ENCODE measurements around the gene CAPN3. TPM values are rescaled to one million over a fixed set of nuclear protein-coding genes. Genes with fewer than 3 reads are reported as not detected.

The CAPN3 gene
- total RNA-seq, 3 donors from 2014 or later (not counting 1 experiment from before 2014, with no cell fraction given), result 5.5 to 10.8 (median 6.8) TPM

DNA sequence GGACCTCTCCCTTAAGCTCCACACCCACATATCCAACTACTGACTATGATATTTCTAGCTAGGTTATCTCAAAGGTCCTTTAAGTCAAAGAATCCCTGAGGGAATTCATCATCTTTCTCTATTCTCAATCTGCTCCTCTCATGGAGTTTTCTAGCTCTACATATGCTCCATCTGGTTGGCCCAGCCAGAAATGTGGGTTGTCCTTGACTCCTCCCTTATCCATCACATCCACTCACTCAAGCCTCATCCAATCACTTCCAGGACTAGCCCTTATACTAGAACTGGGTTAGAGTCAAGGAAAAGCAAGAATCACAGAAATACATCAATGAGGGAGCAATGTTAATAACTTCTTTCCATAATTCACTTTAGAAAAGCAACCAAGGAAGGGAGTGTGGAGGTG is 86.2 kb downstream of the CAPN3 start:
- Mint-ChIP-seq H3K4me3 (no peak overlapping the region), H3K27me3 (ENCODE audit: low read depth in 2 of 2) (no peaks in the 10 kb centered on the region), H3K4me1 (peaks cover 0 to 7% of the 10 kb centered on the region in 2 donors), H3K9me3 (no peaks in the 10 kb centered on the region), H3K27ac (no peak overlapping the region), H3K36me3 (peaks cover 14% of the 10 kb centered on the region)
- intact Hi-C loops (cut with micrococcal nuclease), result no loop called here
- H3K4me3 ChIP-seq (ENCODE audit: low read length), result no peak overlapping the region
- peaks cover 69% of the 10 kb centered on the region for H3K36me3 ChIP-seq (ENCODE audit: control insufficient read depth, insufficient read depth, low read length)
- TF ChIP-seq, protein P1, sequence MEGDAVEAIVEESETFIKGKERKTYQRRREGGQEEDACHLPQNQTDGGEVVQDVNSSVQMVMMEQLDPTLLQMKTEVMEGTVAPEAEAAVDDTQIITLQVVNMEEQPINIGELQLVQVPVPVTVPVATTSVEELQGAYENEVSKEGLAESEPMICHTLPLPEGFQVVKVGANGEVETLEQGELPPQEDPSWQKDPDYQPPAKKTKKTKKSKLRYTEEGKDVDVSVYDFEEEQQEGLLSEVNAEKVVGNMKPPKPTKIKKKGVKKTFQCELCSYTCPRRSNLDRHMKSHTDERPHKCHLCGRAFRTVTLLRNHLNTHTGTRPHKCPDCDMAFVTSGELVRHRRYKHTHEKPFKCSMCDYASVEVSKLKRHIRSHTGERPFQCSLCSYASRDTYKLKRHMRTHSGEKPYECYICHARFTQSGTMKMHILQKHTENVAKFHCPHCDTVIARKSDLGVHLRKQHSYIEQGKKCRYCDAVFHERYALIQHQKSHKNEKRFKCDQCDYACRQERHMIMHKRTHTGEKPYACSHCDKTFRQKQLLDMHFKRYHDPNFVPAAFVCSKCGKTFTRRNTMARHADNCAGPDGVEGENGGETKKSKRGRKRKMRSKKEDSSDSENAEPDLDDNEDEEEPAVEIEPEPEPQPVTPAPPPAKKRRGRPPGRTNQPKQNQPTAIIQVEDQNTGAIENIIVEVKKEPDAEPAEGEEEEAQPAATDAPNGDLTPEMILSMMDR (IDR thresholded peaks at IDR 0.05), result no peak
- ATAC-seq (no peak), DNase-seq (no peak)
- no peak overlapping the region for H3K27ac ChIP-seq (ENCODE audit: low read length)
- no peaks in the 10 kb centered on the region for H3K4me1 ChIP-seq (ENCODE audit: control insufficient read depth, insufficient read depth, low read length)
- H3K9me3 ChIP-seq (ENCODE audit: control insufficient read depth, insufficient read depth, low read length), result no peaks in the 10 kb centered on the region
- no peaks in the 10 kb centered on the region for H3K27me3 ChIP-seq (ENCODE audit: control insufficient read depth, insufficient read depth, low read length)

DNA sequence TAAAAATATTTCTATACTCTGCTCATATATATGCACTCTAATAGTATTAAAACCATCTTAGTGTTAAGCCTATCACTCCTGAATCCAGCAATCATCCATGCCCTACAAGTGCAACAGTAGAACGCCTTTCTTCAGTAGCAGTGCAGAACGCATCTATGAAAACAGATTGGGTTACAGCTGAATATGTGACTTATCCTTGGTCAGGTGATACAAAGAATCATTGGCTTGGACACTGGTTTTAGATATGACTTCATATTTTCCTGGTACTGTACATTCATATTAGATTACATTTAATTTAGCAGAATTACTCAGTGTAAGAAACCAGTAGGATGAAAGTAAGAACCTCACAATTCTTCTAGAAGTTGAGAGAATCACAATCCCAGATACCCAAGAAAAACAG is 88.3 kb downstream of the CAPN3 start:
- Histone ChIP-seq H3K4me1 (ENCODE audit: control insufficient read depth, insufficient read depth, low read length) (no peaks in the 10 kb centered on the region), H3K27me3 (ENCODE audit: control insufficient read depth, insufficient read depth, low read length) (no peaks in the 10 kb centered on the region), H3K27ac (ENCODE audit: low read length) (no peak overlapping the region), H3K4me3 (ENCODE audit: low read length) (no peak overlapping the region), H3K9me3 (ENCODE audit: control insufficient read depth, insufficient read depth, low read length) (no peaks in the 10 kb centered on the region), H3K36me3 (ENCODE audit: control insufficient read depth, insufficient read depth, low read length) (peaks cover 68% of the 10 kb centered on the region)
- TF ChIP-seq, protein P1 (IDR thresholded peaks at IDR 0.05), result no peak
- ATAC-seq (no peak), DNase-seq (no peak)
- Mint-ChIP-seq H3K4me3 (no peak overlapping the region), H3K27me3 (ENCODE audit: low read depth in 2 of 2) (no peaks in the 10 kb centered on the region), H3K4me1 (peaks cover 0 to 7% of the 10 kb centered on the region in 2 donors), H3K9me3 (no peaks in the 10 kb centered on the region), H3K36me3 (peaks cover 21% of the 10 kb centered on the region), H3K27ac (no peak overlapping the region)
- WGBS (ENCODE audit: insufficient coverage), result 93% methylated on average over 2 of the region's 2 CpGs
- intact Hi-C loops (cut with micrococcal nuclease), result no loop called here

DNA sequence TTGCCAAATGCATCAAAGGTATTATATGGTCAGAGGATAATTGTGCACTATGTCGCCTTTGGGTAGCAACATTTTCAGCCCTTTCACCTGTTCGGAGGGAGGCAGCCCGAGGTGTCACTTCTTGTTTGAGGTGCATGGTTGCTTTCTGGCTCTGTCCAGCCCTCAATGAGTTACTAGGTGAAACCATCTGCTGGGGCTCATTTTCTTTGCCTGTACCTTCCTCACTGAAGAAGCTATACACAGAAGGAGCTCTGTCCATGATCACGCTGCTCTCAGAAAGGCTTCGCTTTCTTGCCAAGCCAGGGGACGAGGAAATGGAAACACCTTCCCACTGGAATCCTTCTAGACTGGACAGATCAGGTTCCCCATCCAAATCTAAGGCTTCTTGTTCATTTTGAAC is 89.0 kb downstream of the CAPN3 start:
- H3K27me3 ChIP-seq (ENCODE audit: control insufficient read depth, insufficient read depth, low read length), result no peaks in the 10 kb centered on the region
- peaks cover 21% of the 10 kb centered on the region for H3K36me3 Mint-ChIP-seq
- H3K27ac Mint-ChIP-seq, result no peak overlapping the region
- DNase-seq (no peak), ATAC-seq (no peak)
- H3K27me3 Mint-ChIP-seq (ENCODE audit: low read depth in 2 of 2), result no peaks in the 10 kb centered on the region
- peaks cover 0 to 7% of the 10 kb centered on the region in 2 donors for H3K4me1 Mint-ChIP-seq
- TF ChIP-seq, protein P1 (IDR thresholded peaks at IDR 0.05), result no peak
- intact Hi-C loops (cut with micrococcal nuclease), result no loop called here
- no peak overlapping the region for H3K27ac ChIP-seq (ENCODE audit: low read length)
- no peaks in the 10 kb centered on the region for H3K9me3 ChIP-seq (ENCODE audit: control insufficient read depth, insufficient read depth, low read length)
- H3K4me3 ChIP-seq (ENCODE audit: low read length), result no peak overlapping the region
- H3K9me3 Mint-ChIP-seq, result no peaks in the 10 kb centered on the region
- H3K36me3 ChIP-seq (ENCODE audit: control insufficient read depth, insufficient read depth, low read length), result peaks cover 65% of the 10 kb centered on the region
- no peaks in the 10 kb centered on the region for H3K4me1 ChIP-seq (ENCODE audit: control insufficient read depth, insufficient read depth, low read length)
- WGBS (ENCODE audit: insufficient coverage), result 94% methylated on average over 6 of the region's 6 CpGs
- no peak overlapping the region for H3K4me3 Mint-ChIP-seq

DNA sequence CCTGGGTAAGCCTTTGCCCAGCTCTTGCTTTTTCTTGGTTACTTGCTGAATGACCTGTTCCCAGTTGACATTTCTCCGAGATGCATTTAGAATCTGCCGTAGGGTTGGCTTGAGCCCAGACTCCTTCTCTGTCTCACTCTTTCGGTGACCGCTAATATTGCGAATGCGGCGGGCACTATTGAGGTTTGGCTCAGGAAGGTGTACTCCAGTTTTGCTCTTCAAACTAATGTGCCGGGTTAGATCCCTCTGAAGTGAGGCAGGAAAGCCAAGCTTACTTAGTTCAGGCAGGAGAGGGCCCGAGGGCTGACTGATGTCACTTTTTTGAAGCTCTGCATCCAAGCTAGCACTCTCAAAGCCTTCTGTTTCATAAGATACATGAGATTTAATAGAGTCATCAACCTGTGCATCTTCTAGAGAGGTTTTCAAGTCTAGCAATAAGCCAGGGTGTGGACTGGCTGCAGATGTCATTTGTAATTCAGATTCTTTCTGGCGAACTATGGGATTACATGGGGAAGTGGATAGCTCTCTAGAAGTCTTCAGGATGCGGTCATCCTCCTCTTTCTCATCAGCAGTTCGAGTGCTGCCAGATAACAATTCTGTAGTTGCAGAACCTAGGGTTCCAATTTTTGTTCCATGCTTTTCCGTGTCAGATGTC is 90.6 kb downstream of the CAPN3 start:
- Mint-ChIP-seq H3K9me3 (no peaks in the 10 kb centered on the region), H3K27ac (no peak overlapping the region), H3K36me3 (peaks cover 21% of the 10 kb centered on the region), H3K4me3 (no peak overlapping the region), H3K4me1 (peaks cover 0 to 7% of the 10 kb centered on the region in 2 donors), H3K27me3 (ENCODE audit: low read depth in 2 of 2) (no peaks in the 10 kb centered on the region)
- Histone ChIP-seq H3K9me3 (ENCODE audit: control insufficient read depth, insufficient read depth, low read length) (no peaks in the 10 kb centered on the region), H3K36me3 (ENCODE audit: control insufficient read depth, insufficient read depth, low read length) (peaks cover 59% of the 10 kb centered on the region), H3K4me3 (ENCODE audit: low read length) (no peak overlapping the region), H3K27ac (ENCODE audit: low read length) (no peak overlapping the region), H3K27me3 (ENCODE audit: control insufficient read depth, insufficient read depth, low read length) (no peaks in the 10 kb centered on the region), H3K4me1 (ENCODE audit: control insufficient read depth, insufficient read depth, low read length) (no peaks in the 10 kb centered on the region)
- DNase-seq (no peak), ATAC-seq (no peak)
- intact Hi-C loops (cut with micrococcal nuclease), result no loop called here
- WGBS (ENCODE audit: insufficient coverage), result 97% methylated on average over 13 of the region's 13 CpGs
- TF ChIP-seq, protein P1 (IDR thresholded peaks at IDR 0.05), result no peak

All from natural killer cell (primary cell).